ENCODE data around the gene SFXN5.

SFXN5 gene

DNA sequence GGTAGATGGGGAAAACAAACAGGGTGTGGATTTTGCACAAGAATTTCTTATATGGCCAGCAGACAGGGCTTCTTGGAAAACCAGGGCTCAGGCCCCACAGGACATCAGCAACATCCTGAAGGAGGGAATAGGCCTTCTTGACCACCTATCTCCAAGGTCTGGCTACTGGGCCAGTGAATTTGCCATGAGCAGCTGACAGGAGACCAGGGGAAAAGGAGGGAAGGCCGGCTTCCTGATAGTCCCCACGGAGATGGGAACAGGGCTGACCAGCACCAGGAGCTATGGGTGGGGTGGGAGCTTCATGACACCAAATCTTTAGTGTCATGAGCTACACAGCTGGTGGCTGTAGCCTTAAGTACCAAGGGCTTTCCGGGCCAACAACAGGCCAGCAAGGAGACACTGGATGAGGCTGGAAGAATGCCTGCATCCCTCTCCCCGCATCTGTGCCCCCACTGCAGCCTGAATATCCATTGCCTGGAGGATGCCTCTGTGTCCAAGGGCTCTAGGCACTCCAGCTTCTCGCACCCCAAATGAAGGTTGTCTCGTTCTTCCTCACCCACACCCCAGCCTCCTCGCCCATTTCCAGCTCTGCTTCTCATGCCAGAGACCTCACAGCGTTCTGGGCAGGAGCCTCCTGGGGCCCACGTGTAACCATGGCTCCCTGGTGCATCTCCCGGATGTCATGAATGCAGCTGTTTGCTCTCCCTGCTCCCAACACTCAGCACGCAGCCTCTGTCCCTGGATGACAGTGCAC, 79.4 kb downstream of the SFXN5 start:
- DNase-seq = no peak

DNA sequence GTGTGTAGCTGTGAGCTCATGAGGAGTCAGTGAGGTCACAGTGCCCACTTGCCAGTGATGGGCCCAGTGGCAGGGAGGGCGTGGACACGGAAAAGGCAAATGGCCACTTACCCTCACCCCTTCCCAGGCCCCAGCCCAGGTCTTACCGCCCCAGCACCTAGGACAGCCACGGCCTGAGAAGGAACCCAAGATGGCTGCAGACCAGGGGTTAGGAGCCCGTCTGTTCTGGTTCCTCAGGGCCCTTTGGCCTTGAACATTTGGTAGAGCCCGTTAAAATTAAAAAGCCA, 80.1 kb downstream of the SFXN5 start:
- DNase-seq = no peak

GRCh38 chr2:72990695-72991438, 80.6 kb downstream of the SFXN5 start:
- DNase-seq = no peak

- DNase-seq = no peak
Observed at GRCh38 chr2:72989770-72990556, 81.5 kb downstream of the SFXN5 start.

DNA sequence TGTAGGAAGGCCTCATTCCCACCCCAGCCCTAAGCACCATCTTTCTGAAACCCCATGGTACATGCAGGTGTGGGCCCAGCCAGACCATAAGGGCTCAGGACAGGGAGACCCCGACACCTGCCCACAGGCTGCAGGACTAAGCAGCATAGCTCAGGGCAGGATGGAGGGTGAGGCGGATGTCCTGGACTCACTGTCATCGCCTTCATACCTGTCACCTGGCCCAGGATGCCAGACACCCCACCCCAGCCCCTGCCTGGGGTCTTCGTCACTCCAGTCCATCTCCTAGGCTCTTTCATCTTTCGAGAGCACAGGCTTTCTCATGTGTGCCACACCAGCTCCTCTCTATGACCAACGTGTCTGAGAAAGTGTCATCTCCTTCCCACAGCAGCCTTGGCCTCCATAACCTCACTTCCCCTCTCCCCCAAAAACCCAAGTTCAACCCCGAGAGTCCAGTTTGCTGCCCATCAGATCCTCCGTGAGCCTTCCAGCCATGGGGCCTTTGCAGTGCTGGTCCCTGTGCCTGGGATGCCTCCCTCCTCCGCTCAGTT, 82.7 kb downstream of the SFXN5 start:
- DNase-seq = no peak

DNA sequence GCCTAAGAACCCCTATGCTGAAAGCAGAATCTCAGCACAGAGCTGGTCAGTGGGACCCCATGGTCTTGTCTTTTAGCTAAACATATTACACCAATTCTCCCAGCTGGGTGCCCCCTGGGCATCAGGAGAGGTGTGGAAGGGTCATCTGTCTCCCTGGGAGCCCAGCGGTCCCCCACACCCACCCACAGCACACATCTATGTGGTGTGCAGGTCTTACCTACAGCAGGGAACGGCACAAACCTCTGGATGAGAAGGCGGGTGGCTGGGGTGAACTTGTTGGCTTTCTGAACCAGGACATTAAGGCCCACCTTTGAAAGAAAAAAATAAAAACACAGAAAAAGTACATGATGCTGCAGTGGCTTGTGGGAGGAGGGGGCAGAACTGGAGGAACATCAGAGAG, 83.5 kb downstream of the SFXN5 start:
- no peak for DNase-seq

DNA sequence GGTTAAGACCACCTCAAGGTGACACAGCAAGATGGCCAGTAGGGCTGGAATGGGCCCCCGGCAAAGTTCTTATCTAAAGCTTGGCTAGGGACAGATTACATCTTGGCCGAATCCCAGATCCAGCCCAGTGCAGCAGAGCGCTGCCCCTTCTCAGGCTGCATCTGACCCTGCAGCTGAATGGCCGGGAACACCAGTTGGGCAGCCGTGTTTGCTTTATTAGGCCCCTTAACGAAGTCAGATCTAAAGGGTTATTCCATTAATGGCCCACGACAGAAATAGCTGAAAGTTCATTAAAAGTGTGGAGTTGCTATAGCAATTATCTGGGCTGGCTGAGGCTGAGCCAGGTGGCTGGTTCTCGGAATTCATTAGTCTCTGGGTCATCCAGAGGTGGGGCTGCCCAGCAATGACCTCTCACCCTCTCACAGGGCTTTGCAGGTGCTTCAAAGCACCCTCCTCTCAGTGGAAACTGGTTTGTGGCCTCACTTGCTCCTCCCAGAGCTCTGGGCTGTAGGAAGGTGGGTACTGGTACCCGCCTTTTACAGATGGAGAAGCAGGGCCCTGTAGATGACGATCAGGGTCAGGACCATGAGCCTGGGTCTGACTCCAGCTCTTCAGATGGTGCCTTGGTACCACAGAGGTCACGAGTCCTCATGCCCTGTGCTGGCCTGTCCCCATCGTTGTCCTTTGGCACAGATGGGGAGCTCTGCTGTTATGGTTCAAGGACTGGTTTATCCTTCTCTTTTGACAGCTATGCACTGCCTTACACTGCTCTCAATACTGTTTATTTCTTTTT, 85.4 kb downstream of the SFXN5 start:
- no peak for DNase-seq

DNA sequence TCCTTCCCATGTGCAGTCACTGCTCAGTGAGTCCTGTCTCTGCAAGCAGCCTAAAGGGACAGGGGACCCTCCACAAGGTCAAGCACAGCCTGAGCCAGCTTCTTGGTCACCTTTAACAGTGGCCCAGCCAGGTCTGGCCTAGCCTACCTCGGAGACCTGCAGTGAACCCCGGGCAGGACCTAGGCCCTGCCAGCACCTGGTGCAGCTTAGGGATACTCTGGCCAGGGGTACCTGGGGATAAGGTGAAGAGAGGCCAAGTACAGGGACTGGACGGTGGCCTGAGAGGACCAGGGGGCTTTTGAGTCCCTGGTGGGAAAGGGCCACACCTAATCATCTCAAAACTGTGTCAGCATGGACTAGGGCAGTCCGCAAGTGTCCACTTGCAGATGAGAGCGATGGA, 86.4 kb downstream of the SFXN5 start:
- no peak for DNase-seq

- no peak for DNase-seq
Observed at GRCh38 chr2:72984172-72984671, 87.3 kb downstream of the SFXN5 start.

GRCh38 chr2:72983500-72984161, 87.9 kb downstream of the SFXN5 start:
- DNase-seq = no peak

DNA sequence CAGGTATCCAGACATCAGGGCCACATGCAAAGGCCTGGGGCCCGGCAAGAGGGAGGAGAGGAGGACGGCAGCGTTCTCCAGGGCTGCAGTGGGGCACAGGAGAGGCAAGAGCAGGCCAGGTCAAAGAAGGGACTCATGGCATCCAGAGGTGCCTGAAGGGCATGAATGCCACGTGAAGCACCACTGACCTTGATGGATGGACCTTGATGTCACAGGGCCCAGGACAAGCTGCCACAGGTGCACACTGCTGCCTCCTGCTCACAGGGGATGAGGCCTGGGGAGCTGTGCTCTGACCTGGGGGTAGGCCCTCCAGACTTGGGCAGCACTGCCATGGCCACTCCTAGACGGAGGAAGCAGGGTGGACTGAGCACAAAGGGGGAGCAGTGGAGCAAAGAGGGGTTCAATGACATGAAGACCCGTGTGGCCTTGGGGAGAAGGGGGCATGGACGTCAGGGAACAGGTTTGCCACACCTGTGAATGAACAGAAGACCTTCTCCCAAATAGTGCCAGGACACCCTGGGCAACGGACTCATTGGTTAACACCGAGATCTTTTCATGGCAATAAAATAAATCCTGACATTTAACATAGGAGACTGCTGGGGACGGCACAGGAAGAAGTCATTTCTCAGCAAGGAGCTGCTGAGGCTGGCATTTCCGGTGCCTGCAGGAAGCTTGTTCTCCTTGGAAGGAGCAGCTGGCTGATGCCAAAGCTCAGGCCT, 88.6 kb downstream of the SFXN5 start:
- DNase-seq = no peak

GRCh38 chr2:72982219-72982618, 89.3 kb downstream of the SFXN5 start:
- no peak for DNase-seq

DNA sequence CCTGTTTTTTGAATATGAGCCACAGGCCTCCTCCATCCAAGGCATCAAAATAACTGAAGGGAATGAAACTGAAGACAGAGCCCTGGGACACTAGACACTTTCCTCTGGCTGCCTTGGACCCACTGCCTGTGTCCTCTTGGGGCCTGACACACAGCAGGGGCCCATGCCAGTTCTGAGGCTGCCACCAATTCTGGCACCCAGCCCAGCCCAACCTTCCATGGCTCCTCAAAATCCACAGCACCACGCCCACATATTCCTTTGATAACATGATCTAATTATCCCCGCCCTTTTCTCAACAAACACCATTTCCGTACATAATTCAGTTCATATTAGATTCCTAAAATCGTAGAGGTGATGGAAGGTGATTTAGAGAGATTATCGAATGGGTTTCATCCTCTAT, 90.0 kb downstream of the SFXN5 start:
- DNase-seq = no peak

GRCh38 chr2:72980535-72981217, 90.8 kb downstream of the SFXN5 start:
- no peak for DNase-seq

- DNase-seq = no peak
Observed at GRCh38 chr2:72979896-72980295, 91.6 kb downstream of the SFXN5 start.

GRCh38 chr2:72975017-72975416, 96.5 kb downstream of the SFXN5 start:
- no peak for DNase-seq

DNA sequence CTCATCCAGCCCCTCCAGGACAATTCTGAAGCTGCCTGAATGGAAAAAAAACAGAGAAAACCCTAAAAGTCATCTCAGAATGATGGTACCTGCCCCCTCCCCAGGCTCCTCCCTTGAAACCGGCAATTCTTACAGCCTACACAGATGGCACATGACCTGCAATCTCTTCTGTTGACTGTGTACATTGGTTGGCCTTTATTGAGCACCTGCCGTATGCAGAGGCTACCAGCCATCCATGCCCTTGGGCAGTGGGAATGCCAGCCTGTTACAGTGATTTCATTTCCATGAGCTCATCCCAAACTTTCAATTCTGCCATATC, 97.1 kb downstream of the SFXN5 start:
- DNase-seq = no peak

DNA sequence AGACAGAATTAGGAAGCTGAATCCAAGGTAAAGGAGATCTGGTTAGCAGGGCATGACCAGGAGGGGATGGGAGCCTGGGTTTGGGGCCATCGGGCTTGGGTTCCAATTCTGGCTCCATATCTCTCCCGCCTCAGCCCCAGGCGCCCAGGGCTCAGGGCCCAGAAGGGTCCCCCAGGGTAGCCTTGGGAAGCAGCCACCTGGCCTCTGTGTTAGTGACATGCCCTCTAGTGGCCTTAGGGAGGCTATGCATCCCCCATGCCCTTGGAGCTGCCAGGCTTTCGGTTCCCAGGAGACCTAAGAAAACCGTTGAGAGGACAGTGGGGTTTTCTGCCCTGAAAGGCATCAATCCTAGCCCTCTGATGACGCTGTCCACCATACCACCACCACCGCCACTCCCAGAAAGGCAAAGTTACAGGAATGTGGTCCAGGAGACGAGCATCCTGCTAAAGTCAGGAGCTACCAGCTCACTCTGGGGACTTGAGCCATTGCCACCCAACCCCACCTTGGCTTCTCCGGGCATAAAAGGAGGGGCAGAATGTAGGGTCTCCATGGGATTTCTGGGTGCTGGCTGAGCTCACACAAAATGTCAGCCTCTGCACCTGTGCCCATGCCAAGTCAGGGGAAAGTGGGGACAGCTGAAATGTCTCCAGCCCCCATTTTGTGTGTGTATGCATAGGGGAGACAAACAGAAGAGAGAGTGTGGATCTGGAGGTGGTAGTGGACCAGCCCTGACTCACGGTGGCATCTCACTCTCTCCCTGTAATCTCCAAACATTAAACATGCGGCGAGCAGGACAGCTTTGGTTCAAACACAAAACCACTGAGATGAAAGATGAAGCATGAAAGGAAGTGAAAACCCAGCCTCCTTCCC, 97.7 kb downstream of the SFXN5 start:
- peak; percentile 84 for DNase-seq

- DNase-seq = no peak
Observed at GRCh38 chr2:72973137-72973535, 98.4 kb downstream of the SFXN5 start.
